Keratinocyte (primary cell): ENCODE data around the gene STEAP3.

Source experiments
- EZH2 ChIP-seq: IDR thresholded peaks from one replicate; pipeline ENCODE4 v1.6.1; 2012; ENCODE audit warnings: inconsistent platforms, mild to moderate bottlenecking, low read length, moderate library complexity
- TF ChIP-seq, protein P1 (sequence below), 3 experiments: IDR thresholded peaks in 1 of 3; conservative IDR thresholded peaks in 1 of 3; optimal IDR thresholded peaks in 1 of 3; 2 replicates in 2 of 3; 3 replicates in 1 of 3; pipeline versions ENCODE3 to v1.5.1; 2011; ENCODE audit warnings: low read length in 3 of 3, mild to moderate bottlenecking in 3 of 3, moderate library complexity in 2 of 3, control low read depth in 1 of 3, inconsistent platforms in 1 of 3; ENCODE audit not compliant: insufficient read depth in 2 of 3; ENCODE audit errors: extremely low read depth in 1 of 3

GRCh38 chr2:119259296-119259860, 35.7 kb downstream of the STEAP3 start:
- TF ChIP-seq, protein P1, sequence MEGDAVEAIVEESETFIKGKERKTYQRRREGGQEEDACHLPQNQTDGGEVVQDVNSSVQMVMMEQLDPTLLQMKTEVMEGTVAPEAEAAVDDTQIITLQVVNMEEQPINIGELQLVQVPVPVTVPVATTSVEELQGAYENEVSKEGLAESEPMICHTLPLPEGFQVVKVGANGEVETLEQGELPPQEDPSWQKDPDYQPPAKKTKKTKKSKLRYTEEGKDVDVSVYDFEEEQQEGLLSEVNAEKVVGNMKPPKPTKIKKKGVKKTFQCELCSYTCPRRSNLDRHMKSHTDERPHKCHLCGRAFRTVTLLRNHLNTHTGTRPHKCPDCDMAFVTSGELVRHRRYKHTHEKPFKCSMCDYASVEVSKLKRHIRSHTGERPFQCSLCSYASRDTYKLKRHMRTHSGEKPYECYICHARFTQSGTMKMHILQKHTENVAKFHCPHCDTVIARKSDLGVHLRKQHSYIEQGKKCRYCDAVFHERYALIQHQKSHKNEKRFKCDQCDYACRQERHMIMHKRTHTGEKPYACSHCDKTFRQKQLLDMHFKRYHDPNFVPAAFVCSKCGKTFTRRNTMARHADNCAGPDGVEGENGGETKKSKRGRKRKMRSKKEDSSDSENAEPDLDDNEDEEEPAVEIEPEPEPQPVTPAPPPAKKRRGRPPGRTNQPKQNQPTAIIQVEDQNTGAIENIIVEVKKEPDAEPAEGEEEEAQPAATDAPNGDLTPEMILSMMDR (optimal IDR thresholded peaks at IDR 0.05 in 1 of 3, IDR thresholded peaks at IDR 0.05 in 1 of 3, conservative IDR thresholded peaks at IDR 0.05 in 1 of 3; ENCODE audit: extremely low read depth in 1 of 3, insufficient read depth in 2 of 3, low read length in 3 of 3), result no peak
- no peak for TF ChIP-seq EZH2
